ENCODE data around the gene ELL.

DNA sequence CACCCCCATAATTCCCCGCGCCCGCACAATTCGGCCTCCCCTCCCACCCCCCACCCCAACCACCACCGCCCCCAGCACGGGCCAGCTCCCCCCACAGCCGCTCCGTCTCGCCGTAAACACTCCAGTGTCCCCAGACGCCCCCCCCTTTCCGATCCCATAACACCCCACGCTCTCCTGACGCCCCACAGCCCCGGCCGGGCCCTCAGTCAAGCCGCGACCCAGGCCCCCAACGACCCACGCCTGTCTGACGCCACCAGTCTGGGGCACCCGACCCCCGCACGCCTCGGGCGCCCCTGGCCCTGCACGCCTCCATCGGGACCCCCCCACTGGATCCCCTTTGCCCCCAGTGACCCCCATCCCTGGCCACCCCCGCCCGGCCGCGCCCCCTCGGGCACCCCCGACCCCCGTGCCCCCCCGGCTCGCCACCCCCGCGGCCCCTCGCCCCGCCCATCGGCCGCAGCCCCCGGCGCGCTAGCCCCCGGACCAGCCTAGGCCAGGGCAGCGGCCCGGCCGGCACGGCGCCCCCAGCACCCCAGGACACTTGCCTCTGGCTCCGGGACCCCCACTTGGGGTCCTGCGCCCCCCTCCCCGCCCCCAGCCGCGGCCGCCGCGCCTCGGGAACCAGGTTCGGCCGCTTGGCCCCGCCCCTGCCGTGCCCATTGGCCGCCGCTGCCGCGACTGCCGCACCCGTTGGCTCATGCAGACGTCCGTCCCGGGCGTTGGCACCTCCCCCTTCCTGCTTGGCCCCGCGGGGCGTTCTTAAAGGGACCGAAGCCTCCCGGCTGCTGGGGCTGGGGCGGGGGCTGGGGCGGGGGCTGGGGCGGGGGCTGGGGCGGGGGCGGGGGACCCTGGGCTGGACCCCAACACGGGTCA is 21.3 kb upstream of the ELL start, which contains the start of gene FKBP8:
- TF ChIP-seq, protein P1, sequence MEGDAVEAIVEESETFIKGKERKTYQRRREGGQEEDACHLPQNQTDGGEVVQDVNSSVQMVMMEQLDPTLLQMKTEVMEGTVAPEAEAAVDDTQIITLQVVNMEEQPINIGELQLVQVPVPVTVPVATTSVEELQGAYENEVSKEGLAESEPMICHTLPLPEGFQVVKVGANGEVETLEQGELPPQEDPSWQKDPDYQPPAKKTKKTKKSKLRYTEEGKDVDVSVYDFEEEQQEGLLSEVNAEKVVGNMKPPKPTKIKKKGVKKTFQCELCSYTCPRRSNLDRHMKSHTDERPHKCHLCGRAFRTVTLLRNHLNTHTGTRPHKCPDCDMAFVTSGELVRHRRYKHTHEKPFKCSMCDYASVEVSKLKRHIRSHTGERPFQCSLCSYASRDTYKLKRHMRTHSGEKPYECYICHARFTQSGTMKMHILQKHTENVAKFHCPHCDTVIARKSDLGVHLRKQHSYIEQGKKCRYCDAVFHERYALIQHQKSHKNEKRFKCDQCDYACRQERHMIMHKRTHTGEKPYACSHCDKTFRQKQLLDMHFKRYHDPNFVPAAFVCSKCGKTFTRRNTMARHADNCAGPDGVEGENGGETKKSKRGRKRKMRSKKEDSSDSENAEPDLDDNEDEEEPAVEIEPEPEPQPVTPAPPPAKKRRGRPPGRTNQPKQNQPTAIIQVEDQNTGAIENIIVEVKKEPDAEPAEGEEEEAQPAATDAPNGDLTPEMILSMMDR (conservative IDR thresholded peaks at IDR 0.05; ENCODE audit: low read depth, low read length), result no peak
- no peak for TF ChIP-seq EZH2phosphoT487 (IDR thresholded peaks at IDR 0.05; ENCODE audit: borderline replicate concordance, low read length)
- no peak for TF ChIP-seq EZH2 (IDR thresholded peaks at IDR 0.05; ENCODE audit: low read length, unreplicated experiment)

Data from PC-3 (cell line).